Stimulated activated CD8-positive, alpha-beta memory T cell treated with anti-CD3 and anti-CD28 coated beads, Interleukin-12 subunit alpha, Interleukin-12 subunit beta, amount 100 ng/mL, for 24 hours (primary cell): Measurements from ENCODE around the gene KLHL10.

Experiments used
- DNase-seq: peaks from one replicate; pipeline ENCODE4 v3.0.0-alpha.2; 2020; ENCODE audit errors: extremely low read depth

KLHL10 gene

DNA sequence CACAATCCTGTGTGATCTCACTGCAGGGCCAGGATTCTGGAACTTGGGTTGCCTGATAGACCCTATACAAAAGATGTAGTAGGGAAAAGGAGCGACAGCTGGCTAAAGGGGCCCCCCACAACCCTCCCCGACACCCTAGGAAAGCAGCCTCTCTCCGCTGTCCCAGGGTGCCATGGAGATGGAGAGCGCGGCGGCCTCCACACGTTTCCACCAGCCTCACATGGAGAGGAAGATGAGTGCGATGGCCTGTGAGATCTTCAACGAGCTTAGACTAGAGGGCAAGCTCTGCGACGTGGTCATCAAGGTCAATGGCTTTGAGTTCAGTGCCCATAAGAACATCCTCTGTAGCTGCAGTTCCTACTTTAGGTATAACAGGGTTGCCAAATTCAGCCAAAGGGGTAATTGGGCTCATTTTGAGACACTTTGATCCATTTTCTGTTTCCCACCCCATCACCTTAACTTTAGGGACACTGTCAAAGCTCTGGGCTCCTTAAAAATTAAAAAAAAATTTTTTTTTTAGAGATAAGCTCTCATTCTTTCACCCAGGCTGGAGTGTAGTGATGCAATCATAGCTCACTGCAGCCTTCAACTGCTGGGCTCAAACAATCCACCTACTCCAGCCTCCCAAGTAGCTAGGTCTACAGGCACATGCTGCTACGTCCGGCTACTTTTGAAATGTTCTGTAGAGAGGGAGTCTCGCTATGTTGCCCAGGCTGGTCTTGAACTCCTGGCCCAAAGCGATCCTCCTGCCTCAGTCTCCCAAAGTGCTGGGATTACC, at the start of gene KLHL10:
Gene KLHL10, plus strand, starts transcription at position 65 of the 778 bp plus-strand sequence. Its CDS starts 108 bp downstream, at position 173.
- DNase-seq = no peak

DNA sequence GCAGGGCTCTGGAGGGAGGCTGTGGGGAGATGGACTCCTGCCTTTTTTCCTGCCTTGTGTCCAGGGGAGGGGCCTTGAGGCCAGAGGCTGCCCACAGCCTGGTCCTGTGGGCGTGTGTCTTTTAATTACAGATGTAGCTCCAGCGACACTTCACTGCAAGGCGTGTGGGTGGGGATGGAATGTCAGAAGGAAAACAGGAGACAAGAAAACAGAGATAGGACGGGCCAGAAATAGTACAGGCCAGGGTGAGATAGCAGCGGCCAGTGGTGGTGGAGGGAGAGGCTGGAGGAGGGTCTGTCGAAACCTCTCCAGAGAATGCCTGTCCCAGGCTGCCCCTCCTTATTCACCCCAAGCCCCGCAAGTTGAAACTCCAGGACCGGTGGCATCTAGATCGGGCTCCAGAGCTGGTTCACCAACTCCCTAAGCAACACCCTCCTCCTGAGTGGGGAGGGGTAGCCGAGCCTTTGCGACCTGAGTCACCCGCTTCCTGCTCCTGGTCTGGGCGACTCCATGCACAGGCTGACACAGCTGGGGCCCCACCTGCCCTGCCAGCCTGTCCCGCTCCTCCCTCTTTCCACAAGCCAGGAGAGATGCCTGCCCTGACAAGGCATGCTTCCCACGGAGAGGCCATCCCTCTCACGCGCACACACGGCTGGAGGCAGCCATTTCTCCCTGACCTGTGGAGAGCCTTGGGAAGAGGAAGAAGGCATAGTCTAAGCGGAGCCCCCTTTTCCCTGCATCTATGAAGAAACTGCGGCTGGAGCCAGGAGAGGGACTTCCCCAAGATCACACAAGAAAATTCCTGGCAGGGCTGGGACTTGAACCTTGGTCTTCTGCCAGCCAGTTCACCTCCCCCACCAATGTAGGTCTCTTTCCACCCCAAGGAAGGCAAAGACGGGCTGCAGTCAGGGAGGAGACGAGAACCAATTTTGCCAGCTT, 44.5 kb upstream of the KLHL10 start:
- no peak for DNase-seq

DNA sequence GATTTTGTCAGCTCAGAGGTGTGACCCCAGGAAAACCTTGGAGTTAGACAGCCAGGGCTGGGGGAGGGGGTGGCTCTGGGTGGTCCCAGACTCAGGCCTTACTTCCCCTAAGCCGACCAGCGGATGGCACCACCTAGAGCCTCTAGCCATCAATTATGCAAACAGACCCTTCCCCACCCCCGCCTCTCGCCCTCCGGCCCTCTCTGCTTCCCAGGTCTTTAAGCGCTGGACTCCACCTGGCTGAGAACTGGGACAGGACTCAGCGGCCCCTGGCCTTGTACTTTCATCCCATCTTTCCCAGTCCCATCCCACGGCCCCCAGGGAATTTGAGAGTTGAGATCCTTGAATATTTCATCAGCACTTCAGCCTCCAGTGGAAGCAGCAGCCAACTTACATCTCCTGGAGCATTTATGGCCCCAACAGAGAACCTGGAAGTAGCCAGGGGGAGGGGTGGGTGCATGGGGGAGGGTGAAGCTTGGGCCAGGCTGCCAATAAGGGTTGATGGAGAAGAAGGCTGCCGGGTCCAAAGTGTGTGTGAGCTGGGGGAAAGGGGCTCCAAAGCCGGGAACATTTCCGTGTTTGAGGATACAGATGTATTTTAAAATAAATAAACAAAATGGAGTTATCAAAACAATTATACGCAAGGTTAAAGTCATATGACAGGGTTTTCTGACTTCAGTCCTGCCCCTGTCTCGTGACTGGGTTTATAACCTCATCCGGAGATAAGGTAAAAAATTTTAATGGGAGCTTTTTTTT, 43.7 kb upstream of the KLHL10 start:
- DNase-seq = no peak

DNA sequence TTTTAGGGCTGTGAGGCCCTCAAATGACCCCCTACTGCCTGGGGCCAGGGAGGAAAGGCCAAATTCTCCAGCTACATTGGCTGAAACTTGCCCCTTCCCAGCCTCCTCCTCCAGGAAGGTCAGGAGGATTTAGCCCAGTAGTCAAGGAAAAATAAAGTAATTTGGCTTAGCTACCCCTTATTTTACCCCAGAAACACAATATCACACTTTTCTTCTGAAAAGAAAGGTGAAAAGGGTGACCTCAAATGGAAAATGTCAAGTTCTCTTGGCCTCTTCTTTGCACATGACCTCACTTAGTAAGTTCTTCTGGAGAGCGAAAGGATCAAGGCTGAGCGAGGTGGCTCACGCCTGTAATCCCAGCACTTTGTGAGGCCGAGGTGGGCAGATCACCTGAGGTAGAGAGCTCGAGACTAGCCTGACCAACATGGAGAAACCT, 43.1 kb upstream of the KLHL10 start:
- no peak for DNase-seq

DNA sequence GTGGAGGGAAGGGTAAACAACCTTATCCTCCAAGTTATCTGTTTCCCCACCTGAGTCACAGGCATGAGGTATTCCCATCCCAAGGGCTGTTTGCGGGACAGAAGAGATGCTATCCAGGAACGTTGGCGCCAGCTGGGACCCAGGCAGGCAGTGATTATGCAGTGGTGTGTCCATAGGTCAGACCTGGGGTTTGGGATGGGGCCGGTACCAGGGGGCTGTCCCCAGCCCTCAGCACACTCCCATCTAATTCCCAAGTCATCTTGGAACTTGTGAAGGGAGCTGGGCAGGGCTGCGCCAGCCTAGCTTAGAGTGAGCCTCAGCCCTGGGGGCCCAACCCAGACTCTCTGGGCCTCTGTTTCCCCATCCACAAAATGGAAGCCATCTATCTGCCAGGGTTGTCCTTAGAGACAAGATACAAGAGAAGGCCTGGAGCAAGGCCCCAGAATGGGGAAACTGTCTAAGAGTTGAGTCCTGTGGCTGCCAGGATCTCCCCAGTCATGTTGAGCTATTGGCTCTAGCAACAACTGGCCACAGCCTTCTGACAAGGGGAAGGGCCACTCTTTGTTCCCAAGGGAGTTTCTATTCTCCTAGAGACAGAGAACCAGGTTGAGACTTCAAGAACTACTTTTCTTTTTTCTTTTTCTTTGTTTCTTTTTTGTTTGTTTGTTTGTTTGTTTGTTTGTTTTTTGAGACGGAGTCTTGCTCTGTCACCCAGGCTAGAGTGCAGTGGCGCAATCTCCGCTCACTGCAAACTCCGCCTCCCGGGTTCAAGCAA, 41.3 kb upstream of the KLHL10 start:
- DNase-seq = no peak

DNA sequence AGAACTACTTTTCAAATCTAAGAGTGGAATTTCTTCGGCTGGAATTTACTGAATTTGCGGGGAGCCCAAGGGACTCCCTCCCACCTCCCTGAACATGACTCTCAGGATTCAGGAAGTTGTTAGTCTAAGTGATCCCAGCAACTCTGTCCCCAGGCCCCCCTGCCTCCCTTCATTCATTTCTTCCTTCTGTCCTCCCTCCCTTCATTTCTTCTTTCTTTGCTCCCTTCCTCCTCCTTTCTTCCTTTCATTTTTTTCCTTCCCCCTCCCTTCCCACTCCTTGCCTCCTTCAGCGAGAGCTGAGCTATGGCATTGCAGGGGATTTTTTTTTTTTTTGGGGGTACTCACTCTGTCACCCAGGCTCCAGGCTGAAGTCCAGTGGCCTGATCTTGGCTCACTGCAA, 40.2 kb upstream of the KLHL10 start:
- no peak for DNase-seq

DNA sequence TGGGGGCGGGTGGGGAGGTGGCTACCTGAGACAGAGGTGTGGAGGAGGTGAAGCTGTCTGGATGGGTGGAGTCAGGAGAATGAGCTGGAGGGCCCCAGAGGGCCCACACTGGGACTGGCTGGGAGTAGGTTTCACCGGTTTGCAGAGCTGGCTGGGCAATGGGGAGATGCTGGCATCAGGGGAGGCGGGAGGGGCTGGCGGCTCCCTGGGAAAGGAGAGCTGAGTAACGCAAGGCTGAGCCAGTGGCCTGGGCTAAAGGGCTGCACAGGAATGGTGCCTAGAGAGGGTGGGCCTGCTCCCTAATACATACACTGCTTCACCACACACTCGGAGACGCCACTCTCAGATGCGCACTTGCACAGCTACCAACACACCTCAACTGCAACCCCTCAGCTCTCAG, 38.3 kb upstream of the KLHL10 start:
- no peak for DNase-seq

DNA sequence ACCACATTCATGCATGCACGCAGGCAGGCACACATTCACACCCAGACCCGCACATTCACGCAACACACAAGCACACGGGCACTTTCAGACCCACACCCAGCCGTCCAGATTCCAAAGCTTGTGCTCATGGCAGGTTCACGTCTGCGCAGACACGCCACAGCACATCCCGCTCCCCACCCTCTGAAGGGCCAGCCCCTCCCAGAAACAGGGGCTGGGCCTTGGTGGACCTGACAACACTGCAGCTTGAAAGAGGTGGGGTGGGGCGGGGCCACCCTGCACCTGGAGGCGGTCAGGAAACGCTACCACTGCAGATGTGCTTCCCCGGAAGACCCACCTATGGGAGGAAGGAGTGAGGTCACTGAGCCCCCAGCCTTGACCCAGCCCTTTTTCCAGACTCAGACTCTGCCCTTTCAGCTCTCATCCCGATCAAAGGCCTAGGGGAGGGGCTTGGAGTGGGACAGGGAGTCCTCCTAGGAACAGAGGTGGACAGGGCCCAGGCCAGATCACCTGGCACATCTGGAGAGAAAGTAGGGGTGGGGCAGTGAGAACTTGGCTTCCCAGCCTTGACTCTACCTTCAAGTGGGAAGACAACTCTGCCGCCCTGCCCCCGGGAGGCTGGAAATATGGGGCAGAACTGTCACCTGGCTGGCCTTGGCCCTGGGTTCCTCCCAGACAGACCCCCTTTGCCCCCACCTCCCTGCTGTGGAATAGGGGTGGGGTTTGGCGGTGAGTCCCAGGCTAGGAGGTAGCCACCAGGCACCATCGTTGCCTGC, 36.8 kb upstream of the KLHL10 start:
- no peak for DNase-seq

DNA sequence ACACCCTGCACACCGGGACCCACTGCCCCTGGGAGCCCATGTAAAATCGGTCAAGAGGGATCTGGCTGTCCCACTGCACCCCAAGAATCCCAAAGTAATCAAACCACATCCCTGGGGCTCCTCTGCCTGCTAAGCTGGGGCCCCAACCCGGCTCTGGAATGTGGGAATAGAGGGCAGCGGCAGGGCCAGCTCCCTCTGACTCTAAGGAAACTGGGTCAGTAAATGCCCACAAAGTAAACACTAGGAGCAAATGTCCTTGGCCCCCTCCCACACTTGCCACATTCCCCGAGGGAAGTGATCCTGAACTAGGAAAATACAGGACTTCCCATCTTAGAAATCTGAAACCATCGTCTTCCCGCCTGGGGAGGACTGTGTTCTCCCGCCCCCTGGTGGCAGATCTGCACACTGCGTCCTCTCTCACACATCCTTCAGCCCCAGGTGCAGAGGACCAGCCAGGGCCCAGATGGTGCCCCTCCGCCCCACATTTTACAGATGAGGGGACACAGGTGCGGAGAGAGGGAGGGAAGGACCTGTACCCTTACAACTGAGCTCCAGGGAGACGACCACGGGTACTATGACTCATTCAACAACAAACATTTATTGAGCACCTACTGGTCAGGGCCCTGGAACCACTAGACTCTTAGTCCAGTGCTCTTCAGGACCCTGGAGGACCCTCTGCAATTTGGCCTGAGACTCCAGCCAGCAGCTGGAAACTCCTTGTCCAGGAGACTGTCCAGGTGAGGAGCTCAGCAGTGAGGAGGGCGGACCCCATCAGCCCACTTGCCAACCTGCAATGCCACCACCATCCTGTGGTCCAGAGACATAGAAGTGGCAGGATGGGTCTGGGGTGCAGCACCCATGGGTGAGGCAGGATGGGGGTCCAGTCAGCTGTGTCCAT, 36.0 kb upstream of the KLHL10 start:
- DNase-seq = no peak

DNA sequence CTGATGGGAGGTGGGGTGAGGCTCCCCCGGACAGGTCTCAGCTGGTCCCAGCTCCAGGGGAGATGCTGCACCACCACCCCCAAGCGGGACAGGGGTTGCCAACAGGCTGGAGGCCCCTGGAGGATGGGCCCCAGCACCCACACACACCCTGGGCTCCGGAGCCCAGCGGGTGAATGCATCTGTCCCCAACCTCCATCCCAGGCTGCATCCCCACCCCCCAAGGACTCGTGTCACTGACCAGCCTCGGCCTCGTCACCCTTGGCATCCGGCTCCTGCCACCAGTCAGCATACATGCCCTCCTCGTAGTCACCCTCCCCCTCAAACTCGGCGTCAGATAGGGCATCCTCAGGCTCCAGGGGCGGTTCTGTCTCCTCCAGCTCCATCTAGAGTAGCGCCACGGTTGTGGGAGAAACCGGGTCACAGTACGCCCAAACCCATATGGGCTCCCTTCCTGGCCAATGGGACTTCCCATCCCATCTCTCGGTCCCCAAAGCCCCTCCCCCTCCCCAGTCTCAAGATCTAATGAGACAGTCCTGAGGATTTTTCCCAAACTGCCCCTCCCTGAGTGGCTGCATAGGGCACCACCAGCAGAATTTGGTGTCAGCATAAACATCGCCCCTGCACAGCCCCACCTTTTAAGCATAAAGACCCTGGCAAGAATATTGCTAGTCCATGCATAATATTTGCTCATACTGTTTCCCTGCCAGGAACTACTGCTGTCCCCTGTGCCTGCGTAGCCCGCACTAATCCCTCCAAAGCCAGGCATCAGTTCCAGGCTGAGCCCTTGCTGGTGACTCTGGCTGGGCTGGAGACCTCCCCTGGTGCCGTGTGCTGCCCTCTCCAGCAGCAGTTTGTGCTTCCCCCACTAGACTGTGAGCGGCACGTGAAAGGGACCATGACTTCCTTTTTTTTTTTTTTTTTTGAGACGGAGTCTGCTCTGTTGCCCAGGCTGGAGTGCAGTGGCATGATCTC, 34.3 kb upstream of the KLHL10 start:
- DNase-seq = no peak

DNA sequence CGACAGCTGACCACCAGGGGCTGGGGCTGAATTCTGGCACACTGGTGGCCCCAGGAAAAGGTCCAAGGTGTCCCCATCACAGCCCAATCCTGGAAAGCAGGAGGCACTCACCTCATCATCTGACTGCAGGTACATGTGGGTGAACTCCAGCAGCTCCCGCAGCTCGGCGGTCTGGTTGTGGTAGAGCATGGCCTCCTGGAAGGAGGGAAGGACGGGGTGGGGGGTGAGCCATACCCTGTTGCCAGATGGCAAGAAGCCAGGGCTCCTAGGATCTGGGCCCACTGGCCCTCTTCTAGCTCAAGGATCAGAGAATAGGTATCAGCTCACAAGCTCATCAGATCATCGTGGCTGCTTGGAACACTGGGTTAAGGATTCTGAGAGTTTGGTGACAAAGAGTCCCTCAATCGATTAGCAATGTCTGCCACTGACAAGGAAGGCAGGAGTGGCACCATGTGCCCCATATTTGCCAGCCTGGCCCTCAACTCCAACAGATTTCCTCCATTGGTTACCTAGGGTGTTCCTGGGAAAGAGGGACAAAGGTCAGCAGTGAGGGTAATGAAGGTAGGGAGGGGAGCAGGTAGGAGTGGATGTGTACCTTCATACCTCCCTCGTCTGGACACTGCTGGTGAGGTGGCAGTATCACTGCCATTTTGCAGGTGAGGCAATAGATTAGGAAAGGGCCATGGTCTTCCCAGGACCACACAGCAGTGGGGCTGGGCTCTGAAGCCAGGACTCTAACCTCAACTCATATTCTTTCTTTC, 30.8 kb upstream of the KLHL10 start:
- DNase-seq = no peak

DNA sequence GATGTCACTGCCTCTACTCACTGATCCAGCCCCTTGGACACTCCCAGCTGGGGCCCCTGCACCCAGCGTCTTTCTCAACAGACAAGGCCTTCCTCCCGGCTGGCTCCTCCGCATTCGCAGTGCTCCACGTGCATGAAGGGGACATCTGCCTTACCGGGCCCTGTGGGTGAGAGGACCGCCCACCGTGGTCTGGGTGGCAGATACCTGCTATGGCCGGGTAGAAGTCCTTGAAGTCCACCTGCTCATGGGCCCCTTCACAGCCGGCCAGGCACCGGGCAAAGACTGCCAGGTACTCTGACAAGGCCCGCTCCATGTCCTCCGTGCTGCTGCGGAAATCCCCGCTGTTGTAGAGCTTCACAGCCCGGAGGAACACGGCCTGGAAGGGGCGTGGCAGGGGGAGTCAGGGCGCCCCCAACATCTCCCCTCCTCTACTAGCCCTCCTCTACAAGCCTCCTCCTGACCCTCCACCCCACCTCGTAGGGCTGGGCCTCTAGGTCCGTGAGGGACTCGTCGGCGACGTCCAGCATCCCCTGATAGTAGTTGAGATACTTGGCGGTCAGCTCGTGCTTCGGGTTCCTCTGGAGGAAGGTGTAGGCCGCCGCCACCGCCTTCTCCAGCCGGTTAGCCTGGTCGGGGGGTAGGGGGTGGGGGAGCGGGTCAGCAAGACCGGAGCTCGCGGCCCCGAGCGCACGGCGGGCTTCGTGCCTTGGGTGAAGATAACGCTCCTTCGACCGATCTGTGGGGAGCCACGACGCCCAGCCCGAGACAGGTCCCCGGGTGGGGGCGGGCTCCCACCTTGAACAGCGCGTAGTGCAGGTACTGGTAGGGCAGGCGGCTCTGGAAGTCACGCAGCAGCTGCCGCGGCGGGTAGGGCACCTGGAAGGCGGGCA, 26.7 kb upstream of the KLHL10 start:
- DNase-seq = no peak

DNA sequence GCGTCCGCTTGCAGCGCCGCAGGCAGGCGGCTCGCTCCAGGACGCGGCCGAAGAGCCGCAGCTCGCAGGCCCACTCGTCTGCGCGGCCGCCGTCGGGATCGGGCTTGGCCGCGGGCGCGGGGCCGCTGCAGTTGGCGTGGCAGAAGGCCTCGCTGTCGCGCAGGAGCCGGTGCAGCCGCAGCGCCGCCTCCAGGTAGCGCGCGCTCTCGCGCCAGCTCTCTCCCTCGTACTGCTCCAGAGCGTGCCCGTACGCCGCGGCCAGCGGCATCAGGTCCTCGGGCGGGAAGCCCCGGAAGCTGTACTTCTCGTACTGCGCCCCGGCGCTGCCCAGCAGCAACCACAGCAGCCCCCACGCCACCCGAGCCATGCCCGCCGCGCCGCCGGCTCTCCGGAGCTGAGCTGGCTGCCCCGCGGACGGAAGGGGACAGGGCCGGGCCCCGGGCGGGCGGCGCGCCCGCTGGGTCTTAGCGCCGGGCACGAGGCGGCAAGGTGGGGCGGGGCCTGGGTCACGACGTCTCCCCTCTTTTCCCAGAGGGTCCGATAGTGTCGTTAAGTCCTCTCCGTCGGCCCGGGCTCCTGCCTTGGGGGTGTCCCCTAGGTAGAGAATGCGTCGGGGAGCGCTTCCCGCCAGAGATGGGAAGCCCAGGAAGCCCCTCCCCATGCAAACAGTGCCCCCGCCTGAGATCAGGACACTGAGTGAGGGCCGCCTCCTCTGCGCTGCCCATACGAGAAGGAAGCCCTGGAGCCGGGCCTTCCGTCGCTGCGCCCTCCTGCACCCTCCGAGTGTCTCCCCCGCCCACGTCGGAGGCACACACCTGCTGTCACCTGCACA, 25.9 kb upstream of the KLHL10 start, which contains the start of gene P3H4:
Gene P3H4, minus strand, starts transcription at position 401 of the 832 bp plus-strand sequence. Its CDS starts 34 bp downstream, at position 367.
- peak; percentile 32 for DNase-seq

DNA sequence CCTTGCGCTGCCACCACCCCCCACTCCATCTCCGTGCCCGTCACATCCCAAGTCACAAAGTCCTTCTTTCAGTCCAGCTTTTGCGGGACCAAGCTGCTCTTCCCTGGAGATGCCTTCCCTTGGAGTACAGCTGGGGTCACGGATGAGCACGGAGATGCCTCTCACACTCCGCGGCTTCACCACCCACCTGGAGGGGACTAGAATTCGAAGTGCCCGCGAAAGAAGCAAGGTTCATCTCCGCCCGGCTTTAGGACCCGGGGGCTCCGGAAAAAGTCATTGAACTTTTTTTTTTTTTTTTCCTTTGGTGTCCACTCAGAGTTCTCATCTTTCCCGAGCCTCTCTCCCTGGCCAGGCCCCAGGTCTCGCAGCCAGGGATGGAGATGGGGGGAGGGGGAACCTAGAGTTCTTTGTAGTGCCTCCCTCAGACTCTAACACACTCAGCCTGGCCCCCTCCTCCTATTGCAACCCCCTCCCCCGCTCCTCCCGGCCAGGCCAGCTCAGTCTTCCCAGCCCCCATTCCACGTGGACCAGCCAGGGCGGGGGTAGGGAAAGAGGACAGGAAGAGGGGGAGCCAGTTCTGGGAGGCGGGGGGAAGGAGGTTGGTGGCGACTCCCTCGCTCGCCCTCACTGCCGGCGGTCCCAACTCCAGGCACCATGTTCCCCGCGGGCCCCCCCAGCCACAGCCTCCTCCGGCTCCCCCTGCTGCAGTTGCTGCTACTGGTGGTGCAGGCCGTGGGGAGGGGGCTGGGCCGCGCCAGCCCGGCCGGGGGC, 25.1 kb upstream of the KLHL10 start, which contains the start of gene FKBP10:
Gene FKBP10, plus strand, starts transcription at position 624 of the 771 bp plus-strand sequence. Its CDS starts 31 bp downstream, at position 655.
- DNase-seq = no peak
